ENCODE measurements around the gene ATP6AP2. TPM values are rescaled to one million over a fixed set of nuclear protein-coding genes. Genes with fewer than 3 reads are reported as not detected.
"Not testable (repeated sequence)": the region's sequence is repeated elsewhere in the genome, so short reads cannot be mapped to it uniquely, and the experiment has no call there.

The ATP6AP2 gene
- total RNA-seq, 2 donors from 2014 or later, result 44.9 to 82.6 TPM

GRCh38 chrX:40558590-40558989, 22.2 kb upstream of the ATP6AP2 start:
- Mint-ChIP-seq H3K4me1 (no peaks in the 10 kb centered on the region), H3K9me3 (no peaks in the 10 kb centered on the region), H3K27ac (no peak overlapping the region), H3K36me3 (ENCODE audit: low read depth) (no peaks in the 10 kb centered on the region), H3K4me3 (no peak overlapping the region), H3K27me3 (no peaks in the 10 kb centered on the region)
- no peak for ATAC-seq (replicated peaks)

- Mint-ChIP-seq H3K27me3 (no peaks in the 10 kb centered on the region), H3K4me3 (no peak overlapping the region), H3K27ac (no peak overlapping the region), H3K4me1 (no peaks in the 10 kb centered on the region), H3K36me3 (ENCODE audit: low read depth) (no peaks in the 10 kb centered on the region), H3K9me3 (no peaks in the 10 kb centered on the region)
- no peak for ATAC-seq (replicated peaks)
Observed at GRCh38 chrX:40563784-40564183, 17.0 kb upstream of the ATP6AP2 start.

GRCh38 chrX:40564447-40564846, 16.3 kb upstream of the ATP6AP2 start:
- Mint-ChIP-seq H3K27me3 (no peaks in the 10 kb centered on the region), H3K36me3 (ENCODE audit: low read depth) (no peaks in the 10 kb centered on the region), H3K27ac (no peak overlapping the region), H3K4me1 (no peaks in the 10 kb centered on the region), H3K9me3 (no peaks in the 10 kb centered on the region), H3K4me3 (no peak overlapping the region)
- ATAC-seq (replicated peaks), result no peak

- Mint-ChIP-seq H3K36me3 (ENCODE audit: low read depth) (no peaks in the 10 kb centered on the region), H3K27me3 (no peaks in the 10 kb centered on the region), H3K27ac (peak overlapping the region; percentile 90), H3K4me3 (peak overlapping the region; percentile 71), H3K4me1 (peaks cover 6% of the 10 kb centered on the region), H3K9me3 (no peaks in the 10 kb centered on the region)
- peak; percentile 32 for ATAC-seq (replicated peaks)
Observed at GRCh38 chrX:40570346-40571093, 10.2 kb upstream of the ATP6AP2 start.

GRCh38 chrX:40571164-40571563, 9.6 kb upstream of the ATP6AP2 start:
- ATAC-seq (replicated peaks); H3K4me1 Mint-ChIP-seq; H3K9me3 Mint-ChIP-seq; H3K27me3 Mint-ChIP-seq; H3K36me3 Mint-ChIP-seq (ENCODE audit: low read depth): not testable (repeated sequence)
- Mint-ChIP-seq H3K27ac (peak overlapping the region; percentile 90), H3K4me3 (peak overlapping the region; percentile 71)

- H3K9me3 Mint-ChIP-seq, result no peaks in the 10 kb centered on the region
- ATAC-seq (replicated peaks), result no peak
- H3K4me1 Mint-ChIP-seq, result peaks cover 6% of the 10 kb centered on the region
- H3K4me3 Mint-ChIP-seq, result peak overlapping the region; percentile 71
- H3K27ac Mint-ChIP-seq, result no peak overlapping the region
- H3K36me3 Mint-ChIP-seq (ENCODE audit: low read depth), result no peaks in the 10 kb centered on the region
- no peaks in the 10 kb centered on the region for H3K27me3 Mint-ChIP-seq
Observed at GRCh38 chrX:40571600-40571999, 9.2 kb upstream of the ATP6AP2 start.

- H3K9me3 Mint-ChIP-seq, result no peaks in the 10 kb centered on the region
- H3K4me1 Mint-ChIP-seq, result peaks cover 6% of the 10 kb centered on the region
- H3K4me3 Mint-ChIP-seq, result no peak overlapping the region
- no peaks in the 10 kb centered on the region for H3K36me3 Mint-ChIP-seq (ENCODE audit: low read depth)
- H3K27me3 Mint-ChIP-seq, result no peaks in the 10 kb centered on the region
- peak; percentile 52 for ATAC-seq (replicated peaks)
- H3K27ac Mint-ChIP-seq, result no peak overlapping the region
Observed at GRCh38 chrX:40573763-40574162, 7.0 kb upstream of the ATP6AP2 start.

- H3K27ac Mint-ChIP-seq; H3K9me3 Mint-ChIP-seq; H3K27me3 Mint-ChIP-seq; ATAC-seq (replicated peaks); H3K36me3 Mint-ChIP-seq (ENCODE audit: low read depth); H3K4me3 Mint-ChIP-seq: not testable (repeated sequence)
- H3K4me1 Mint-ChIP-seq, result peaks cover 10% of the 10 kb centered on the region
Observed at GRCh38 chrX:40575411-40575810, 5.4 kb upstream of the ATP6AP2 start.

GRCh38 chrX:40576291-40576690, 4.5 kb upstream of the ATP6AP2 start:
- no peak overlapping the region for H3K27ac Mint-ChIP-seq
- no peaks in the 10 kb centered on the region for H3K9me3 Mint-ChIP-seq
- H3K27me3 Mint-ChIP-seq, result no peaks in the 10 kb centered on the region
- no peak overlapping the region for H3K4me3 Mint-ChIP-seq
- ATAC-seq (replicated peaks), result no peak
- no peaks in the 10 kb centered on the region for H3K36me3 Mint-ChIP-seq (ENCODE audit: low read depth)
- H3K4me1 Mint-ChIP-seq, result peaks cover 4% of the 10 kb centered on the region

- Mint-ChIP-seq H3K4me3 (no peak overlapping the region), H3K27ac (no peak overlapping the region), H3K4me1 (peaks cover 10% of the 10 kb centered on the region), H3K9me3 (no peaks in the 10 kb centered on the region), H3K27me3 (no peaks in the 10 kb centered on the region), H3K36me3 (ENCODE audit: low read depth) (no peaks in the 10 kb centered on the region)
- ATAC-seq (replicated peaks), result no peak
Observed at GRCh38 chrX:40578039-40578695, 2.6 kb upstream of the ATP6AP2 start.

- ATAC-seq (replicated peaks), result no peak
- Mint-ChIP-seq H3K9me3 (no peaks in the 10 kb centered on the region), H3K36me3 (ENCODE audit: low read depth) (no peaks in the 10 kb centered on the region), H3K27ac (no peak overlapping the region), H3K4me3 (no peak overlapping the region), H3K27me3 (no peaks in the 10 kb centered on the region), H3K4me1 (peaks cover 17% of the 10 kb centered on the region)
Observed at GRCh38 chrX:40579141-40579540, 1.6 kb upstream of the ATP6AP2 start.

- Mint-ChIP-seq H3K4me1 (peaks cover 17% of the 10 kb centered on the region), H3K9me3 (no peaks in the 10 kb centered on the region), H3K4me3 (peak overlapping the region; percentile 92), H3K27me3 (no peaks in the 10 kb centered on the region), H3K36me3 (ENCODE audit: low read depth) (no peaks in the 10 kb centered on the region), H3K27ac (peak overlapping the region; percentile 96)
- ATAC-seq (replicated peaks), result peak; percentile 59
Observed at GRCh38 chrX:40579900-40580536, 752 bp upstream of the ATP6AP2 start.

GRCh38 chrX:40581336-40581920, 658 bp downstream of the ATP6AP2 start:
- Mint-ChIP-seq H3K9me3 (no peaks in the 10 kb centered on the region), H3K27ac (peak overlapping the region; percentile 8), H3K27me3 (no peaks in the 10 kb centered on the region), H3K36me3 (ENCODE audit: low read depth) (no peaks in the 10 kb centered on the region), H3K4me3 (peak overlapping the region; percentile 92), H3K4me1 (peaks cover 22% of the 10 kb centered on the region)
- no peak for ATAC-seq (replicated peaks)

GRCh38 chrX:40582178-40582577, 1.4 kb downstream of the ATP6AP2 start:
- Mint-ChIP-seq H3K4me3 (peak overlapping the region; percentile 92), H3K4me1 (peaks cover 22% of the 10 kb centered on the region), H3K27ac (peak overlapping the region; percentile 8)
- H3K36me3 Mint-ChIP-seq (ENCODE audit: low read depth); H3K27me3 Mint-ChIP-seq; H3K9me3 Mint-ChIP-seq; ATAC-seq (replicated peaks): not testable (repeated sequence)

GRCh38 chrX:40582811-40583210, 2.0 kb downstream of the ATP6AP2 start:
- no peak for ATAC-seq (replicated peaks)
- Mint-ChIP-seq H3K9me3 (no peaks in the 10 kb centered on the region), H3K4me3 (peak overlapping the region; percentile 92), H3K4me1 (peaks cover 22% of the 10 kb centered on the region), H3K36me3 (ENCODE audit: low read depth) (no peaks in the 10 kb centered on the region), H3K27me3 (no peaks in the 10 kb centered on the region), H3K27ac (peak overlapping the region; percentile 53)
